Astrocyte of the cerebellum (primary cell): ENCODE measurements around the gene NFYA.
A peak's percentile ranks its signal among the peaks of the same experiment; 100 is the strongest.

Source experiments
- DNase-seq: peaks from one replicate; pipeline ENCODE4 v3.0.0-alpha.2; 2011; ENCODE audit warnings: low read depth
- H3K4me3 ChIP-seq: 2 replicates; pipeline ENCODE4 v1.5.1; 2011; ENCODE audit warnings: mild to moderate bottlenecking, low read depth, low read length, moderate library complexity
- CTCF ChIP-seq: IDR thresholded peaks from 2 replicates; pipeline ENCODE4 v1.5.1; 2012; ENCODE audit warnings: low read length, low read depth, moderate library complexity, mild to moderate bottlenecking; ENCODE audit errors: missing control alignments
- in situ Hi-C: cut with HindIII; loops from 2 replicates; pipeline ENCODE4 v1.10.0; 2017; ENCODE audit warnings: low sequenced_read_pairs

Gene NFYA

GRCh38 chr6:41083072-41083471 lies 10.3 kb downstream of the NFYA start:
- no peak for DNase-seq
- TF ChIP-seq CTCF = no peak
- no peak overlapping the region for H3K4me3 ChIP-seq
- in situ Hi-C loops = no loop called here

- in situ Hi-C loops = no loop called here
- no peak for DNase-seq
- no peak overlapping the region for H3K4me3 ChIP-seq
- no peak for TF ChIP-seq CTCF
Observed at GRCh38 chr6:41085182-41085581, 12.4 kb downstream of the NFYA start.

GRCh38 chr6:41088451-41088850 lies 15.7 kb downstream of the NFYA start:
- no peak for TF ChIP-seq CTCF
- H3K4me3 ChIP-seq = no peak overlapping the region
- no peak for DNase-seq
- in situ Hi-C loops = no loop called here

GRCh38 chr6:41090841-41091761 lies 18.3 kb downstream of the NFYA start:
- no peak overlapping the region for H3K4me3 ChIP-seq
- TF ChIP-seq CTCF = no peak
- in situ Hi-C loops = no loop called here
- DNase-seq = no peak

GRCh38 chr6:41092421-41093140 lies 19.8 kb downstream of the NFYA start:
- TF ChIP-seq CTCF = peak; percentile 43

GRCh38 chr6:41093729-41094128 lies 21.0 kb downstream of the NFYA start:
- no peak overlapping the region for H3K4me3 ChIP-seq
- no peak for TF ChIP-seq CTCF
- DNase-seq = no peak
- in situ Hi-C loops = no loop called here

More at GRCh38 chr6:41092421-41093140, 19.8 kb downstream of the NFYA start:
- in situ Hi-C loops = no loop called here
- H3K4me3 ChIP-seq = no peak overlapping the region
- no peak for DNase-seq
